ENCODE data around the gene PRPSAP2.
"Not testable (repeated sequence)": the region's sequence is repeated elsewhere in the genome, so short reads cannot be mapped to it uniquely, and the experiment has no call there.

Gene PRPSAP2

DNA sequence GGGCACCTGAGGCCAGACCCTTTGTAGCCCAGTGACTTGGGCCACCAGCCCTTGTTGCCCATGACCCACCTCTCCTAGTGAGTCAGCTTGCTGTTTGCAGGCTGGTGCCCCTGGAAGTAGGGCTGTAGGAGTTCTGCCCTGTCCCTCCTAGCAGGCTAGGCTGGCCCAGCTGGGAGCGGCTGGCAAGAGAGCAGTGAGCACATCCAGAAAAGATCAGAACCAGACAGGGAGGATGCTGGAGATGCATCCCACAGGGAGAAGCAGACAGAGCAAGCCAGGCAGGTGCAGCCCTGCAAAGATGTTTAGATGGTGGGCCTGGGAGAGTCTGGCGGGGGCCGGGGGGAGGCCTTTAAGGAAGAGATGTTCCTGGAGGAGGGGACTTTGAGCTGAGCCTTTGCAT lies 96.4 kb downstream of the PRPSAP2 start:
- Histone ChIP-seq H3K9me3 (ENCODE audit: insufficient read depth, low read length) (no peaks in the 10 kb centered on the region), H3K4me3 (ENCODE audit: low read length) (no peak overlapping the region), H3K4me1 (ENCODE audit: low read length) (no peaks in the 10 kb centered on the region), H3K79me2 (ENCODE audit: low read length) (no peaks in the 10 kb centered on the region), H3K36me3 (replicated peaks; ENCODE audit: low read depth, low read length) (no peaks in the 10 kb centered on the region), H4K20me1 (ENCODE audit: insufficient read depth, low read length) (no peaks in the 10 kb centered on the region), H2AFZ (ENCODE audit: low read depth, low read length) (no peak overlapping the region), H3K27ac (ENCODE audit: low read length) (no peak overlapping the region), H3K27me3 (ENCODE audit: low read depth, low read length) (no peaks in the 10 kb centered on the region), H3K4me2 (ENCODE audit: low read length) (no peak overlapping the region), H3K9ac (ENCODE audit: low read length) (no peak overlapping the region)
- TF ChIP-seq EZH2phosphoT487 (IDR thresholded peaks at IDR 0.05; ENCODE audit: low read depth): no peak
- TF ChIP-seq, protein P1, sequence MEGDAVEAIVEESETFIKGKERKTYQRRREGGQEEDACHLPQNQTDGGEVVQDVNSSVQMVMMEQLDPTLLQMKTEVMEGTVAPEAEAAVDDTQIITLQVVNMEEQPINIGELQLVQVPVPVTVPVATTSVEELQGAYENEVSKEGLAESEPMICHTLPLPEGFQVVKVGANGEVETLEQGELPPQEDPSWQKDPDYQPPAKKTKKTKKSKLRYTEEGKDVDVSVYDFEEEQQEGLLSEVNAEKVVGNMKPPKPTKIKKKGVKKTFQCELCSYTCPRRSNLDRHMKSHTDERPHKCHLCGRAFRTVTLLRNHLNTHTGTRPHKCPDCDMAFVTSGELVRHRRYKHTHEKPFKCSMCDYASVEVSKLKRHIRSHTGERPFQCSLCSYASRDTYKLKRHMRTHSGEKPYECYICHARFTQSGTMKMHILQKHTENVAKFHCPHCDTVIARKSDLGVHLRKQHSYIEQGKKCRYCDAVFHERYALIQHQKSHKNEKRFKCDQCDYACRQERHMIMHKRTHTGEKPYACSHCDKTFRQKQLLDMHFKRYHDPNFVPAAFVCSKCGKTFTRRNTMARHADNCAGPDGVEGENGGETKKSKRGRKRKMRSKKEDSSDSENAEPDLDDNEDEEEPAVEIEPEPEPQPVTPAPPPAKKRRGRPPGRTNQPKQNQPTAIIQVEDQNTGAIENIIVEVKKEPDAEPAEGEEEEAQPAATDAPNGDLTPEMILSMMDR (IDR thresholded peaks at IDR 0.05; ENCODE audit: low read depth, low read length): no peak

DNA sequence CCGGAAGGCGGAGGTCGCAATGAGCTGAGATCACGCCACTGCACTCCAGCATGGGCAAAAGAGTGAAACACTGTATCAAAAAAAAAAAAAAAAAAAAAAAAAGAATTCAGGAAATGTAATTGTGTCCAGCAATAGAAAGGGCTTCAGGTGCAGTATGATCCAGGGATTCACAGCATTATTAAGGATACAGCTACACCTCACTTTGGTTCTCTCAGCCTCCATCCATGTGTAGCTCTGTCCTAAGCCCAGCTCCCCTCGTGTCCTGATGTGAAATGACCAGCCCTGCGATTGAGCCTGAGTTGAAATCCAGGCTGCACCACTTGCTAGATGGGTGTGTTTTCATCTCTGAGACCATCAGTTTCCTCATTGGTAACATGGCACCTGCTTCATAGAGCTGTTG lies 97.1 kb downstream of the PRPSAP2 start:
- no peaks in the 10 kb centered on the region for H3K36me3 ChIP-seq (replicated peaks; ENCODE audit: low read depth, low read length)
- no peak overlapping the region for H3K4me3 ChIP-seq (ENCODE audit: low read length)
- no peaks in the 10 kb centered on the region for H4K20me1 ChIP-seq (ENCODE audit: insufficient read depth, low read length)
- H3K9ac ChIP-seq (ENCODE audit: low read length): no peak overlapping the region
- H3K79me2 ChIP-seq (ENCODE audit: low read length): no peaks in the 10 kb centered on the region
- no peak overlapping the region for H3K27ac ChIP-seq (ENCODE audit: low read length)
- no peak overlapping the region for H2AFZ ChIP-seq (ENCODE audit: low read depth, low read length)
- H3K4me1 ChIP-seq (ENCODE audit: low read length): no peaks in the 10 kb centered on the region
- H3K27me3 ChIP-seq (ENCODE audit: low read depth, low read length): no peaks in the 10 kb centered on the region
- no peak overlapping the region for H3K4me2 ChIP-seq (ENCODE audit: low read length)
- no peaks in the 10 kb centered on the region for H3K9me3 ChIP-seq (ENCODE audit: insufficient read depth, low read length)
- TF ChIP-seq EZH2phosphoT487 (IDR thresholded peaks at IDR 0.05; ENCODE audit: low read depth): no peak
- TF ChIP-seq, protein P1 (IDR thresholded peaks at IDR 0.05; ENCODE audit: low read depth, low read length): no peak

DNA sequence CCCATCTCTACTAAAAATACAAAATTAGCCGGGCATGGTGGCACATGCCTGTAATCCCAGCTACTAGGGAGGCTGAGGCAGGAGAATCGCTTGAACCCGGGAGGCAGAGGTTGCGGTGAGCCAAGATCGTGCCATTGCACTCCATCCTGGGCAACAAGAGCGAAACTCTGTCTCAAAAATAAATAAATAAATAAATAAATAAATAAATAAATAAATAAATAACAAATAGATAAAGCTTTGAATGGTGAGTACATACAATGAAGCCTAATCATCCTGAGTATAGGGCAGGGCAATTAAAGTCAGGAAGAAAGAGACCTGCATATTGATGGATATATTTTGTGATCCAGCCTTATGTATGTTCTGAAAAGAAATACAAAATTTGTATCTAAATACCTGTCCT lies 98.1 kb downstream of the PRPSAP2 start:
- not testable (repeated sequence) for H3K79me2 ChIP-seq (ENCODE audit: low read length); H3K27ac ChIP-seq (ENCODE audit: low read length)

DNA sequence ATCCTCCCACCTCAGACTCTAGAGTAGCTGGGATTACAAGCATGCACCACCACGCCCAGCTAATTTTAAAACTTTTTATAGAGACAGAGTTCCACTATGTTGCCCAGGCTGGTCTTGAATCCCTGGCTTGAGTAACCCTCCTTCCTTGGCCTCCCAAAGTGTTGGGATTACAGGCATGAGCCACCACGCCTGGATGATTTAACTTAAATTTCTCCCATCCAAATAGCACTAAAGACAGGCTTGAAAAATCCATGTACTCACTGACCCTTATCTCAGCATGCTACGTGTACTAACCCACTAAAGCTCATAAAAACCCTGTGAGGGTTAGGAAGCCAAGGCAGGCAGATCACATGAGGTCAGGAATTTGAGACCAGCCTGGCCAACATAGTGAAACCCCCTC lies 98.7 kb downstream of the PRPSAP2 start:
- H3K9ac ChIP-seq (ENCODE audit: low read length): no peak overlapping the region
- no peak for TF ChIP-seq EZH2phosphoT487 (IDR thresholded peaks at IDR 0.05; ENCODE audit: low read depth)
- TF ChIP-seq, protein P1 (IDR thresholded peaks at IDR 0.05; ENCODE audit: low read depth, low read length): no peak
- no peaks in the 10 kb centered on the region for H3K27me3 ChIP-seq (ENCODE audit: low read depth, low read length)
- peaks cover 11% of the 10 kb centered on the region for H3K4me1 ChIP-seq (ENCODE audit: low read length)
- H3K36me3 ChIP-seq (replicated peaks; ENCODE audit: low read depth, low read length): no peaks in the 10 kb centered on the region
- no peaks in the 10 kb centered on the region for H3K9me3 ChIP-seq (ENCODE audit: insufficient read depth, low read length)
- no peak overlapping the region for H3K4me2 ChIP-seq (ENCODE audit: low read length)
- no peaks in the 10 kb centered on the region for H3K79me2 ChIP-seq (ENCODE audit: low read length)
- no peaks in the 10 kb centered on the region for H4K20me1 ChIP-seq (ENCODE audit: insufficient read depth, low read length)
- H3K27ac ChIP-seq (ENCODE audit: low read length): no peak overlapping the region
- no peak overlapping the region for H2AFZ ChIP-seq (ENCODE audit: low read depth, low read length)
- no peak overlapping the region for H3K4me3 ChIP-seq (ENCODE audit: low read length)

More for the DNA sequence above, 98.1 kb downstream of the PRPSAP2 start:
- H3K9me3 ChIP-seq (ENCODE audit: insufficient read depth, low read length); H3K27me3 ChIP-seq (ENCODE audit: low read depth, low read length); H2AFZ ChIP-seq (ENCODE audit: low read depth, low read length); H3K4me3 ChIP-seq (ENCODE audit: low read length); H3K4me1 ChIP-seq (ENCODE audit: low read length); H3K9ac ChIP-seq (ENCODE audit: low read length); H4K20me1 ChIP-seq (ENCODE audit: insufficient read depth, low read length); H3K4me2 ChIP-seq (ENCODE audit: low read length); H3K36me3 ChIP-seq (replicated peaks; ENCODE audit: low read depth, low read length): not testable (repeated sequence)

DNA sequence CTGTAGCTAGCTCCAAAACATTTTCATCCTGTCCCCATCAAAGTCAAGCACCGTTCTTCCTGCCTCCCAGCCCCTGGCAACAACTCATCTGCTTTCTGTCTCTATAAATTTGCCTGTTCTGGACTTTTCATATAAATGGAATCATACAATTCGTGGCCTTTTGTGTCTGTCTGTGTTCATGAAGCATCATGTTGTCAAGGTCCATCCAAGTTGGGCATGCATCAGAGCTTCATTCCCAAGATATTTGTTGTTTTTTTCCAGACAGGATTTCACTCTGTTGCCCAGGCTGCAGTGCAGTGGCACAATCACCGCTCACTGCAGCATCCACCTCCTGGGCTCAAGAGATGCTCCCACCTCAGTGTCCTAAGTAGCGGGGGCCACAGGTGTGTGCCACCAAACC lies 99.9 kb downstream of the PRPSAP2 start:
- H3K4me2 ChIP-seq (ENCODE audit: low read length): no peak overlapping the region
- TF ChIP-seq, protein P1 (IDR thresholded peaks at IDR 0.05; ENCODE audit: low read depth, low read length): no peak
- TF ChIP-seq EZH2phosphoT487 (IDR thresholded peaks at IDR 0.05; ENCODE audit: low read depth): no peak
- no peak overlapping the region for H2AFZ ChIP-seq (ENCODE audit: low read depth, low read length)
- H3K9me3 ChIP-seq (ENCODE audit: insufficient read depth, low read length): no peaks in the 10 kb centered on the region
- peaks cover 21% of the 10 kb centered on the region for H3K4me1 ChIP-seq (ENCODE audit: low read length)
- H3K27ac ChIP-seq (ENCODE audit: low read length): no peak overlapping the region
- no peak overlapping the region for H3K4me3 ChIP-seq (ENCODE audit: low read length)
- no peaks in the 10 kb centered on the region for H3K36me3 ChIP-seq (replicated peaks; ENCODE audit: low read depth, low read length)
- no peaks in the 10 kb centered on the region for H4K20me1 ChIP-seq (ENCODE audit: insufficient read depth, low read length)
- H3K79me2 ChIP-seq (ENCODE audit: low read length): no peaks in the 10 kb centered on the region
- H3K27me3 ChIP-seq (ENCODE audit: low read depth, low read length): no peaks in the 10 kb centered on the region
- no peak overlapping the region for H3K9ac ChIP-seq (ENCODE audit: low read length)

Data from OCI-LY3 (cell line).